Measurements from ENCODE around the gene WWOX. TPM values are rescaled to one million over a fixed set of nuclear protein-coding genes. Genes with fewer than 3 reads are reported as not detected.

Gene WWOX
- total RNA-seq, 1 donor from 2014 or later: 106 TPM

DNA sequence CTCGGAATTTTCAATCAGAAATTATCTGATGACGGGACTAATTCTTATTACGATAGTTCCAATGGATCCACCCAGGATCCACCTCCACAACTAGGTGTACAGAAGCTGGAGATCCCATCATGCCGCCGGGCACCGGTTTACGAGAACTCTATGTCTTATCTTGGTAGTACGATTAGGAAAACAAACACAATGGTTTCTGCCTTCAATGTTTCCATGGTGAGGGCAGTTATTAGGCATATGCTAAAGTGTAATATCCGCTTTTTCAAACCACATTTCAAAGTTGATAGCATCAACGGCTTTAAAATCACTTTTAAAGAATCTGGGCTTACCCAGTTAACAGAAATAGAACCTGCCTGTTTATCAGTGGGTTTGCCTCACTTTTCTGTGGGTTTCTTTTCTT lies 795.4 kb downstream of the WWOX start:
- no peaks in the 10 kb centered on the region for H3K4me1 ChIP-seq
- intact Hi-C loops (cut with DNase I): no loop called here
- H3K27me3 ChIP-seq: no peaks in the 10 kb centered on the region
- H3K27ac ChIP-seq: no peak overlapping the region
- H3K4me3 ChIP-seq: no peak overlapping the region
- H3K36me3 ChIP-seq: no peaks in the 10 kb centered on the region
- TF ChIP-seq, protein P1, sequence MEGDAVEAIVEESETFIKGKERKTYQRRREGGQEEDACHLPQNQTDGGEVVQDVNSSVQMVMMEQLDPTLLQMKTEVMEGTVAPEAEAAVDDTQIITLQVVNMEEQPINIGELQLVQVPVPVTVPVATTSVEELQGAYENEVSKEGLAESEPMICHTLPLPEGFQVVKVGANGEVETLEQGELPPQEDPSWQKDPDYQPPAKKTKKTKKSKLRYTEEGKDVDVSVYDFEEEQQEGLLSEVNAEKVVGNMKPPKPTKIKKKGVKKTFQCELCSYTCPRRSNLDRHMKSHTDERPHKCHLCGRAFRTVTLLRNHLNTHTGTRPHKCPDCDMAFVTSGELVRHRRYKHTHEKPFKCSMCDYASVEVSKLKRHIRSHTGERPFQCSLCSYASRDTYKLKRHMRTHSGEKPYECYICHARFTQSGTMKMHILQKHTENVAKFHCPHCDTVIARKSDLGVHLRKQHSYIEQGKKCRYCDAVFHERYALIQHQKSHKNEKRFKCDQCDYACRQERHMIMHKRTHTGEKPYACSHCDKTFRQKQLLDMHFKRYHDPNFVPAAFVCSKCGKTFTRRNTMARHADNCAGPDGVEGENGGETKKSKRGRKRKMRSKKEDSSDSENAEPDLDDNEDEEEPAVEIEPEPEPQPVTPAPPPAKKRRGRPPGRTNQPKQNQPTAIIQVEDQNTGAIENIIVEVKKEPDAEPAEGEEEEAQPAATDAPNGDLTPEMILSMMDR (IDR thresholded peaks at IDR 0.05): no peak
- no peak for DNase-seq (ENCODE audit: low spot score in 2 of 2)
- H3K9me3 ChIP-seq: no peaks in the 10 kb centered on the region

DNA sequence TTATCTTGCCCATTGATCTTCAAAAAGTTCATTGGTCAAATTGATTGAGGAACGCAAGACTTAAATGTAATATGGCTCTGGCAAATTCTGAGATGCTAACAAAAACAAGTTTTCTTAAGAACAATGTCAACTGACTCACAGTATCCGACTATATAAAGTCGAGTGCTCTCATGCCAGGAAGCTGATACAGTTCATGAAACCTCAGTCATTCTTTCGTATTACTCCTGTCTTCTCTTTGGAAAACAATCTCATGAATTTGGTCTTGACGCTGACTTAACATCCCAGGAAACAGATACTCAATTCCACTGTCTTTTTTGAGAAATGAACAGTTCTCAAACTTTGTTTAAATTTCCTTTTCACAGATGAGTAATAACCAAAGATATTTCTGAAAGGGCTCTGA lies 796.2 kb downstream of the WWOX start:
- H3K4me3 ChIP-seq: no peak overlapping the region
- H3K27ac ChIP-seq: peak overlapping the region in 1 of 2 donors; percentile 14
- intact Hi-C loops (cut with DNase I): no loop called here
- no peaks in the 10 kb centered on the region for H3K36me3 ChIP-seq
- H3K9me3 ChIP-seq: no peaks in the 10 kb centered on the region
- TF ChIP-seq, protein P1 (IDR thresholded peaks at IDR 0.05): no peak
- no peaks in the 10 kb centered on the region for H3K4me1 ChIP-seq
- no peaks in the 10 kb centered on the region for H3K27me3 ChIP-seq
- no peak for DNase-seq (ENCODE audit: low spot score in 2 of 2)

DNA sequence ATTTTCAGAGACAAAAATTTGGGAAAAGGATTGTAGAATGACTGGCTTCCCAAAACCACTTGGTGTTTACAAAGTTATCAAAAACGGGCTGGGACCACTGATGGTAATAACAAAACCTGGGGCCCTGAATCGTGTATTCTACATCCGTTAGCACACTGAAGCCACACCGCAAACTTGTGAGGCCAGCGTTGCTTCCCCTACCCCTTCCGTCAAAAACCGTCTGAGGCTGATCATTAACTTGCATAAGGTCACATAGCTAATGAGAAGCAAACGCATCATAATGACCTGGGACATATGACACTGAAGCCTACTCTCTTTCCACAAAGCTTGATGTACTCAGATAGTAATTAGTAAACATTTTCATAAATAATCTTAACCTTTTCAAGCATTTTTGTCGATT lies 796.8 kb downstream of the WWOX start:
- no peaks in the 10 kb centered on the region for H3K9me3 ChIP-seq
- H3K4me3 ChIP-seq: no peak overlapping the region
- TF ChIP-seq, protein P1 (IDR thresholded peaks at IDR 0.05): no peak
- intact Hi-C loops (cut with DNase I): no loop called here
- no peaks in the 10 kb centered on the region for H3K4me1 ChIP-seq
- DNase-seq (ENCODE audit: low spot score in 2 of 2): no peak
- no peak overlapping the region for H3K27ac ChIP-seq
- H3K36me3 ChIP-seq: no peaks in the 10 kb centered on the region
- H3K27me3 ChIP-seq: no peaks in the 10 kb centered on the region

DNA sequence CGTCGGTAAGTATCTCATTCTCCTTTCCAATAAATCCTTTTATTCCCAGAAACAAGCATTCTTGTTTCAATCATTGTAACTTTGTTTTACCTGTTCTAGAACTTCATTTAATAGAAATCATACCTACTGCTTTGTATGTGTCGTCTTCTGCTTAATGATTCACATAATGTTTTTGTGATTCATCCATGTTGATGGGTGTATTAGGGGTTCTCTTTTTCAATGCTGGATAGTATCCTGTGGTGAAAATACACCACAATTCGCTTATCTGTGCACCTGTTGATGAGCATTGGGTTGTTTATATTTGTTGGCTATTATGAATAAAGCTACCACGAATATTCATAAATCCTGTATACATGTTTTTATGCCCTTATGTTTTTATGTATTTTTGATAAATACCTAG lies 797.8 kb downstream of the WWOX start:
- no peak overlapping the region for H3K4me3 ChIP-seq
- H3K27ac ChIP-seq: no peak overlapping the region
- H3K4me1 ChIP-seq: no peaks in the 10 kb centered on the region
- no peaks in the 10 kb centered on the region for H3K9me3 ChIP-seq
- intact Hi-C loops (cut with DNase I): no loop called here
- no peaks in the 10 kb centered on the region for H3K27me3 ChIP-seq
- TF ChIP-seq, protein P1 (IDR thresholded peaks at IDR 0.05): no peak
- H3K36me3 ChIP-seq: no peaks in the 10 kb centered on the region
- no peak for DNase-seq (ENCODE audit: low spot score in 2 of 2)

DNA sequence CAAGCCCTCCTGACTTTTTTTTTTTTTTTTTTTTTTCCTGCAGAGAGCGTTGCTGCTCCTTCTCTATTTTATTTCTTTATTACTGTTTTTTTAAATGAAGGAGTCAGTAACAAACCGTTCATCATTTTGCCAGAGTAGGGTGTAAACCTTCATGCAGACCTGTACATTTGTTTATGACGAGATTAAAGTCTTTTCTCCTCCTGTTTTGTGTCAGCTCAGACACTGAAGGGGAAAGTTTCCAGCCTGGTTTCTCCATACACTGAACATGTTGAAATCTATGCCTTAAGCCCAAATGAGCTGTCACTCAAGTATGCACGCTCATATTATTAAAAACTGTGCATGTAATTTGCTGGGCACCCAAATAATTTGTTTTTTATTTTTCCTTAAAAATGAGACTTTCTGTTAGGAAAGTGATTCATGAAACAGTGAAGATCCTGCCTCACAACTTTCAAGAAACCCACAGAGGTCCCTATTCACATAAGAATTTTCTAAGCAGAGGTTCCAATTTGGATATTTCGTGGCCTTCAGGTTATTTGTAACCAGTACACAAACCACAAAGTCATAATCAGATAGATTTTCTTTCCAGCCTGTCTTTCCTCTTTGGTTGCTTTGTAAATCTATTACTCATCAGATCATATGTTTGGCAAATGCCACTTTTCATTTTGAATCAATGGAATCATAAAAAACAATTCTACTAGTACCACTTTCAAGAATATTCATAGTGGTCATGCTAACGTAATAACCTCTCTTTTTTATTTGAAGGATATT lies 800.8 kb downstream of the WWOX start:
- DNase-seq (ENCODE audit: low spot score in 2 of 2): no peak
- H3K4me1 ChIP-seq: no peaks in the 10 kb centered on the region
- intact Hi-C loops (cut with DNase I): no loop called here
- no peaks in the 10 kb centered on the region for H3K9me3 ChIP-seq
- TF ChIP-seq, protein P1 (IDR thresholded peaks at IDR 0.05): no peak
- H3K4me3 ChIP-seq: no peak overlapping the region
- H3K27me3 ChIP-seq: no peaks in the 10 kb centered on the region
- no peak overlapping the region for H3K27ac ChIP-seq
- H3K36me3 ChIP-seq: peaks cover 0 to 3% of the 10 kb centered on the region in 2 donors
